OCI-LY1 (cell line): ENCODE data around the gene C1orf159.

Source experiments
- H2AFZ ChIP-seq: fragments of 200-600 bp; sonication (generic), shearing (Covaris generic); 2 replicates; pipeline ENCODE4 v1.6.0; 2014; ENCODE audit warnings: antibody characterized with exemption, mild to moderate bottlenecking, low read length
- H3F3A ChIP-seq: fragments of 200-600 bp; sonication (generic), shearing (Covaris generic); 2 replicates; pipeline ENCODE4 v1.6.0; 2014; ENCODE audit warnings: mild to moderate bottlenecking, antibody characterized with exemption, low read length, moderate library complexity; ENCODE audit not compliant: insufficient read depth
- H3K27ac ChIP-seq: fragments of 200-600 bp; sonication (generic); 2 replicates; pipeline ENCODE4 v1.5.1; 2014; ENCODE audit warnings: low read length, mixed run types, mild to moderate bottlenecking, low read depth; ENCODE audit not compliant: poor library complexity, severe bottlenecking
- H3K27me3 ChIP-seq: fragments of 200-600 bp; sonication (generic); 2 replicates; pipeline ENCODE4 v1.6.0; 2014; ENCODE audit warnings: antibody characterized with exemption, mild to moderate bottlenecking, low read length, moderate library complexity; ENCODE audit not compliant: insufficient read depth
- H3K36me3 ChIP-seq: fragments of 200-600 bp; sonication (generic); 2 replicates; pipeline ENCODE4 v1.6.1; 2014; ENCODE audit warnings: mild to moderate bottlenecking, antibody characterized with exemption, low read length, moderate library complexity, mixed read lengths; ENCODE audit not compliant: insufficient read depth
- H3K4me1 ChIP-seq: fragments of 200-600 bp; sonication (generic); 2 replicates; pipeline ENCODE4 v1.5.1; 2014; ENCODE audit warnings: mild to moderate bottlenecking, low read length, moderate library complexity; ENCODE audit not compliant: insufficient read depth, severe bottlenecking
- H3K4me2 ChIP-seq: fragments of 200-600 bp; sonication (generic), shearing (Covaris generic); 2 replicates; pipeline ENCODE4 v1.6.1; 2014; ENCODE audit warnings: low read length
- H3K4me3 ChIP-seq: fragments of 200-600 bp; sonication (generic); 2 replicates; pipeline ENCODE4 v1.5.1; 2014; ENCODE audit warnings: low read length, low read depth, mild to moderate bottlenecking, mixed read lengths; ENCODE audit not compliant: poor library complexity, severe bottlenecking
- H3K79me2 ChIP-seq: fragments of 200-600 bp; shearing (Covaris generic); 2 replicates; pipeline ENCODE4 v1.6.1; 2016; ENCODE audit warnings: mixed run types, low read length, mixed read lengths; ENCODE audit not compliant: insufficient read depth
- H3K9ac ChIP-seq: fragments of 200-600 bp; sonication (generic), shearing (Covaris generic); 2 replicates; pipeline ENCODE4 v1.6.1; 2014; ENCODE audit warnings: mild to moderate bottlenecking, low read length, mixed read lengths
- H3K9me2 ChIP-seq: fragments of 200-600 bp; sonication (generic), shearing (Covaris generic); 2 replicates; pipeline ENCODE4 v1.6.1; 2014; ENCODE audit warnings: low read depth, mild to moderate bottlenecking, low read length, mixed read lengths
- H3K9me3 ChIP-seq: fragments of 200-600 bp; shearing (Covaris generic); 2 replicates; pipeline ENCODE4 v1.6.1; 2014; ENCODE audit warnings: low read length, mixed read lengths
- H4K20me1 ChIP-seq: fragments of 200-600 bp; sonication (generic), shearing (Covaris generic); 2 replicates; pipeline ENCODE4 v1.6.0; 2016; ENCODE audit warnings: mild to moderate bottlenecking, low read length; ENCODE audit not compliant: insufficient read depth
- CTCF ChIP-seq: fragments of 200-600 bp; sonication (generic), shearing (Covaris generic); IDR thresholded peaks from 2 replicates; pipeline ENCODE4 v1.5.1; 2017; ENCODE audit warnings: mild to moderate bottlenecking, antibody characterized with exemption, low read length, moderate library complexity, mixed read lengths
- EZH2 ChIP-seq: fragments of 200-600 bp; sonication (generic), shearing (Covaris generic); IDR thresholded peaks from 2 replicates; pipeline ENCODE4 v1.8.0; 2017; ENCODE audit warnings: borderline replicate concordance, mixed run types, mild to moderate bottlenecking, antibody characterized with exemption, low read length, moderate library complexity, mixed read lengths

C1orf159 gene

DNA sequence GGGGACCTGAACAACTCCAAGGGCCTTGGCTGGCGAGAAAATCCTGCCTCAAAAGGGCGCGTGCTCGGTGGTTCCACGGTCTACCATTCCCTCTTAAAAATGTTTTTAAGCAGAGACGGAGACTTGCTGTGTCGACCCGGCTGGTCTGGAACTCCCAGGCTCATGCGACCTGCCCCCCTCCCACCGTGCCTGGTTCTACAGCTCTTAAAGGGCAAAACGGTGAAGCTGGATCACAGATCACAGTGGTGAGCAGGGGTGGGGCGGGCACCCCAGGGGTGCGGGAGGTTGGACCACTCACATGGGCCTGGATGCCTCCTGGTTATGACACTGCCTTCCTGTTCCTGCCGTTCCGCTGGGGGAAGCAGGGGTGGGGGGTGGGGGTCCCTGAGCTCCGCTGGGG lies 4.2 kb upstream of the C1orf159 start:
- Histone ChIP-seq H3K79me2 (no peaks in the 10 kb centered on the region), H3K4me2 (no peak overlapping the region)

GRCh38 chr1:1119272-1119890 lies 3.5 kb upstream of the C1orf159 start:
- no peaks in the 10 kb centered on the region for H3K9me2 ChIP-seq
- H3K4me2 ChIP-seq: no peak overlapping the region
- TF ChIP-seq CTCF (no peak), EZH2 (no peak)
- H3F3A ChIP-seq: no peaks in the 10 kb centered on the region
- peaks cover 11% of the 10 kb centered on the region for H3K4me1 ChIP-seq
- no peak overlapping the region for H3K4me3 ChIP-seq
- H2AFZ ChIP-seq: no peak overlapping the region
- no peaks in the 10 kb centered on the region for H3K79me2 ChIP-seq
- H3K36me3 ChIP-seq: no peaks in the 10 kb centered on the region
- no peak overlapping the region for H3K9ac ChIP-seq
- peaks cover 10% of the 10 kb centered on the region for H3K27me3 ChIP-seq
- H4K20me1 ChIP-seq: no peaks in the 10 kb centered on the region
- H3K27ac ChIP-seq: no peak overlapping the region
- H3K9me3 ChIP-seq: 0 out of 2 replicates have a peak, but pooled peaks cover under 1% of the 10 kb centered on the region

More for the DNA sequence above, 4.2 kb upstream of the C1orf159 start:
- Histone ChIP-seq H3K9me3 (no peaks in the 10 kb centered on the region), H3K9me2 (no peaks in the 10 kb centered on the region), H3F3A (no peaks in the 10 kb centered on the region), H3K4me3 (no peak overlapping the region), H3K4me1 (peaks cover 7% of the 10 kb centered on the region), H3K9ac (no peak overlapping the region), H3K36me3 (no peaks in the 10 kb centered on the region), H2AFZ (no peak overlapping the region), H3K27me3 (peaks cover 15% of the 10 kb centered on the region), H3K27ac (no peak overlapping the region), H4K20me1 (no peaks in the 10 kb centered on the region)
- no peak for TF ChIP-seq EZH2
- TF ChIP-seq CTCF: no peak

- H3K4me1 ChIP-seq: peaks cover 11% of the 10 kb centered on the region
- no peaks in the 10 kb centered on the region for H3K79me2 ChIP-seq
- no peaks in the 10 kb centered on the region for H3K36me3 ChIP-seq
- no peaks in the 10 kb centered on the region for H3F3A ChIP-seq
- H3K9ac ChIP-seq: no peak overlapping the region
- no peak for TF ChIP-seq CTCF
- TF ChIP-seq EZH2: no peak
- H3K4me2 ChIP-seq: no peak overlapping the region
- no peak overlapping the region for H3K27ac ChIP-seq
- no peak overlapping the region for H2AFZ ChIP-seq
- no peaks in the 10 kb centered on the region for H3K9me2 ChIP-seq
- no peak overlapping the region for H3K4me3 ChIP-seq
- H3K9me3 ChIP-seq: 0 out of 2 replicates have a peak, but pooled peaks cover 4% of the 10 kb centered on the region
- H3K27me3 ChIP-seq: peaks cover 10% of the 10 kb centered on the region; the same call in 1 of the 2 replicates
- H4K20me1 ChIP-seq: no peaks in the 10 kb centered on the region
These were observed 3.0 kb upstream of the C1orf159 start for GRCh38 chr1:1118876-1119220.
